ENCODE data around the gene PRKRIP1.

DNA sequence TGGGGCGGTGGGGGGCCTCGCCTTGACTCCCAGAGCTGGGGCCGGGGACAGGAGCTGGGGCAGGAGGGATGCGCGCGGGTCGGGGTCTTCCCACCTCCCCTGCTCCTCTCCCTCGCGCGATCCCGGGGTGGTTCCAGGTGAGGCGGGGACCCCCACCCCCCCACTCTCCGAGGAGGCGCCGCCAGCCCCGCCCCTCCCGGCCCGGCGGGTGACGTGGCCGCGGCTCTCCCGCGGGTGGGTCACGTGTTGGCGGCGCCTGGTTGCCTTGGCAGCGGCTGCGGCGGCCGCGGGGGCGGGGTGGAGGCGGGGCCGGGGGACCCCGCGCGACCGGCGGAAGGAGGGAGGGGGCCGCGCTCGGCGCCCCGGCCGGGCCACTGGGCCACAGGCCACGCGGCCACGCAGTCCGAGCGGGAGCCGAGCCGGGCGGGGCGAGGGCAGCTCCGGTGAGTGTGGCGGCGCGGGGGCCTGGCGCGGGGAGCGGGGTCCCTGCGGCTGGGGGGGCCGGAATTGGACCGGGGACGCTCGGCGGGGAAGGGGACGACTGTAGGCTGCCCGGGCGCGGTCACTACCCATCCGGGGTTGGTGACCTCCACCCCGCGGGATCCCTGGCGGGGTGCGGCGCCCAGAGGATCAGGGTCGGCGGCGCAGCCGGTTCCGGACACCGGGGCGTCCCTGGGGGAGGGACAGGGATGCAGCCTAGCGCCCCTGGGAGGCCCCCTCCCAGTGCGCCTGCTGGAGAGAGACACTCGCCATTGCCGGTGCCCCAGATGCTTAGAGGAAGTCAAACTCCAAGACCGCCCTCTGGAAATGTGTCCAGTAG lies 37.3 kb downstream of the PRKRIP1 start, which contains the start of gene ORAI2:
- TF ChIP-seq, protein P1, sequence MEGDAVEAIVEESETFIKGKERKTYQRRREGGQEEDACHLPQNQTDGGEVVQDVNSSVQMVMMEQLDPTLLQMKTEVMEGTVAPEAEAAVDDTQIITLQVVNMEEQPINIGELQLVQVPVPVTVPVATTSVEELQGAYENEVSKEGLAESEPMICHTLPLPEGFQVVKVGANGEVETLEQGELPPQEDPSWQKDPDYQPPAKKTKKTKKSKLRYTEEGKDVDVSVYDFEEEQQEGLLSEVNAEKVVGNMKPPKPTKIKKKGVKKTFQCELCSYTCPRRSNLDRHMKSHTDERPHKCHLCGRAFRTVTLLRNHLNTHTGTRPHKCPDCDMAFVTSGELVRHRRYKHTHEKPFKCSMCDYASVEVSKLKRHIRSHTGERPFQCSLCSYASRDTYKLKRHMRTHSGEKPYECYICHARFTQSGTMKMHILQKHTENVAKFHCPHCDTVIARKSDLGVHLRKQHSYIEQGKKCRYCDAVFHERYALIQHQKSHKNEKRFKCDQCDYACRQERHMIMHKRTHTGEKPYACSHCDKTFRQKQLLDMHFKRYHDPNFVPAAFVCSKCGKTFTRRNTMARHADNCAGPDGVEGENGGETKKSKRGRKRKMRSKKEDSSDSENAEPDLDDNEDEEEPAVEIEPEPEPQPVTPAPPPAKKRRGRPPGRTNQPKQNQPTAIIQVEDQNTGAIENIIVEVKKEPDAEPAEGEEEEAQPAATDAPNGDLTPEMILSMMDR (IDR thresholded peaks at IDR 0.05), result no peak
- peak; percentile 17 for TF ChIP-seq POLR2A (IDR thresholded peaks at IDR 0.05)
